Small intestine (tissue), 7 donors: ENCODE data around the gene HTRA3. TPM values are rescaled to one million over a fixed set of nuclear protein-coding genes. Genes with fewer than 3 reads are reported as not detected.
A peak's percentile ranks its signal among the peaks of the same experiment; 100 is the strongest.

Source experiments
- DNase-seq, 2 donors: peaks; one replicate each; pipeline versions ENCODE4 v3.0.0 to v3.0.0-alpha.2; 2013
- FAIRE-seq: peaks from 2 replicates; lab custom pipeline; 2012; peaks lifted over from hg19 to GRCh38; lab: Jason Lieb, UNC
- H3K27ac ChIP-seq, 3 donors: one replicate each; pipeline ENCODE4 v1.5.1; 2013; ENCODE audit warnings: low read length in 2 of 3, mild to moderate bottlenecking in 2 of 3, control low read depth in 1 of 3, inconsistent platforms in 1 of 3, low read depth in 1 of 3, moderate library complexity in 1 of 3
- H3K27me3 ChIP-seq, 3 donors: one replicate each; pipeline ENCODE4 v1.6.1; 2013; ENCODE audit warnings: low read length in 3 of 3, inconsistent platforms in 1 of 3; ENCODE audit not compliant: control insufficient read depth in 3 of 3, insufficient read depth in 3 of 3
- H3K36me3 ChIP-seq, 3 donors: one replicate each; pipeline ENCODE4 v1.6.1; 2013; ENCODE audit warnings: low read length in 3 of 3, inconsistent platforms in 1 of 3, low read depth in 1 of 3, mild to moderate bottlenecking in 1 of 3, moderate library complexity in 1 of 3; ENCODE audit not compliant: control insufficient read depth in 3 of 3, insufficient read depth in 2 of 3
- H3K4me1 ChIP-seq, 3 donors: one replicate each; pipeline ENCODE4 v1.6.1; 2013; ENCODE audit warnings: low read length in 2 of 3, inconsistent platforms in 1 of 3, low read depth in 1 of 3, mild to moderate bottlenecking in 1 of 3, moderate library complexity in 1 of 3; ENCODE audit not compliant: control insufficient read depth in 3 of 3, insufficient read depth in 2 of 3
- H3K4me3 ChIP-seq, 3 donors: one replicate each; pipeline ENCODE4 v1.5.1; 2013; ENCODE audit warnings: low read length in 3 of 3, control low read depth in 1 of 3, inconsistent platforms in 1 of 3, low read depth in 1 of 3, mild to moderate bottlenecking in 1 of 3, moderate library complexity in 1 of 3
- H3K9me3 ChIP-seq, 2 donors: one replicate each; pipeline ENCODE4 v1.6.1; 2013; ENCODE audit warnings: low read depth in 1 of 2, low read length in 1 of 2; ENCODE audit not compliant: control insufficient read depth in 2 of 2, insufficient read depth in 1 of 2
- WGBS, 3 donors: extraction: QIAGEN DNeasy Blood & Tissue Kit; methylation state at CpG; one replicate each; pipeline ENCODE4 v1.1.7; 2013; 5-methylcytosine and 5-hydroxymethylcytosine counted together
- polyA plus RNA-seq, 4 donors: library from polyadenylated mRNA; stranded (reverse) in 3 of 4; unstranded in 1 of 4; fragments of 200-250 nt in 3 of 4; fragments of 120-200 nt in 1 of 4; gene quantifications; one replicate each; pipeline versions ENCODE4 v1.2.1 to v1.2.3, GENCODE V29; 2013
- donor health status: healthy with polysubstance abuse.
- donor health status: control.
- donor health status: control.
- donor health status: Bipolar disorder and iron deficiency.
- donor health status: healthy.

HTRA3 gene
- polyA plus RNA-seq, 4 donors, result 0.67 to 13.2 (median 6.1) TPM

GRCh38 chr4:8307714-8308113, 38.2 kb downstream of the HTRA3 start:
- Histone ChIP-seq H3K27ac (no peak overlapping the region), H3K27me3 (no peaks in the 10 kb centered on the region), H3K4me3 (no peak overlapping the region), H3K36me3 (no peaks in the 10 kb centered on the region), H3K9me3 (peaks cover 0 to 6% of the 10 kb centered on the region in 2 donors), H3K4me1 (no peaks in the 10 kb centered on the region)
- 82 to 92% (median 91%) methylated on average over 7 of the region's 7 CpGs for WGBS, 3 donors
- DNase-seq (no peak), FAIRE-seq (no peak)

- no peak for DNase-seq
Observed at GRCh38 chr4:8308144-8308543, 38.6 kb downstream of the HTRA3 start.

GRCh38 chr4:8308856-8309771, 39.6 kb downstream of the HTRA3 start:
- FAIRE-seq (no peak), DNase-seq (no peak)
- Histone ChIP-seq H3K4me3 (no peak overlapping the region), H3K27ac (peak overlapping the region in 1 of 3 donors; percentile 5), H3K27me3 (no peaks in the 10 kb centered on the region), H3K9me3 (peaks cover 0 to 6% of the 10 kb centered on the region in 2 donors), H3K36me3 (no peaks in the 10 kb centered on the region), H3K4me1 (no peaks in the 10 kb centered on the region)
- 52 to 60% (median 55%) methylated on average over 24 of the region's 24 CpGs for WGBS, 3 donors

More at GRCh38 chr4:8308144-8308543, 38.6 kb downstream of the HTRA3 start:
- Histone ChIP-seq H3K9me3 (peaks cover 0 to 6% of the 10 kb centered on the region in 2 donors), H3K27me3 (no peaks in the 10 kb centered on the region), H3K4me3 (no peak overlapping the region), H3K27ac (no peak overlapping the region), H3K36me3 (no peaks in the 10 kb centered on the region), H3K4me1 (no peaks in the 10 kb centered on the region)
- 85 to 93% (median 89%) methylated on average over 9 of the region's 9 CpGs for WGBS, 3 donors
- no peak for FAIRE-seq

GRCh38 chr4:8310306-8310705, 40.8 kb downstream of the HTRA3 start:
- no peaks in the 10 kb centered on the region for H3K27me3 ChIP-seq
- WGBS, 3 donors, result 70 to 71% (median 71%) methylated on average over 10 of the region's 10 CpGs
- FAIRE-seq, result no peak
- no peak overlapping the region for H3K4me3 ChIP-seq
- H3K36me3 ChIP-seq, result no peaks in the 10 kb centered on the region
- H3K9me3 ChIP-seq, result peaks cover 0 to 6% of the 10 kb centered on the region in 2 donors
- H3K4me1 ChIP-seq, result peaks cover 0 to 2% (median 0%) of the 10 kb centered on the region in 3 donors
- DNase-seq, result no peak
- H3K27ac ChIP-seq, result no peak overlapping the region

- H3K36me3 ChIP-seq, result no peaks in the 10 kb centered on the region
- no peak for DNase-seq
- H3K27me3 ChIP-seq, result no peaks in the 10 kb centered on the region
- peaks cover 0 to 12% (median 0%) of the 10 kb centered on the region in 3 donors for H3K4me1 ChIP-seq
- WGBS, 3 donors, result 67 to 72% (median 68%) methylated on average over 13 of the region's 13 CpGs
- peaks cover 0 to 6% of the 10 kb centered on the region in 2 donors for H3K9me3 ChIP-seq
- H3K27ac ChIP-seq, result no peak overlapping the region
- FAIRE-seq, result no peak
- no peak overlapping the region for H3K4me3 ChIP-seq
Observed at GRCh38 chr4:8311101-8312068, 41.8 kb downstream of the HTRA3 start.

GRCh38 chr4:8312069-8312445, 42.5 kb downstream of the HTRA3 start:
- WGBS, 3 donors, result 79 to 91% (median 80%) methylated on average over 3 of the region's 3 CpGs
- no peak overlapping the region for H3K27ac ChIP-seq
- H3K36me3 ChIP-seq, result no peaks in the 10 kb centered on the region
- peaks cover 0 to 6% of the 10 kb centered on the region in 2 donors for H3K9me3 ChIP-seq
- H3K4me3 ChIP-seq, result no peak overlapping the region
- H3K4me1 ChIP-seq, result peaks cover 0 to 14% (median 0%) of the 10 kb centered on the region in 3 donors
- DNase-seq (no peak), FAIRE-seq (no peak)
- no peaks in the 10 kb centered on the region for H3K27me3 ChIP-seq

GRCh38 chr4:8312976-8313375, 43.4 kb downstream of the HTRA3 start:
- H3K9me3 ChIP-seq, result peaks cover 0 to 6% of the 10 kb centered on the region in 2 donors
- no peak for DNase-seq
- no peaks in the 10 kb centered on the region for H3K27me3 ChIP-seq
- FAIRE-seq, result no peak
- no peak overlapping the region for H3K4me3 ChIP-seq
- H3K36me3 ChIP-seq, result no peaks in the 10 kb centered on the region
- H3K4me1 ChIP-seq, result peaks cover 0 to 14% (median 0%) of the 10 kb centered on the region in 3 donors
- no peak overlapping the region for H3K27ac ChIP-seq

- Histone ChIP-seq H3K36me3 (no peaks in the 10 kb centered on the region), H3K4me1 (peaks cover 0 to 14% (median 0%) of the 10 kb centered on the region in 3 donors), H3K27me3 (no peaks in the 10 kb centered on the region), H3K4me3 (no peak overlapping the region), H3K27ac (no peak overlapping the region), H3K9me3 (peaks cover 0 to 6% of the 10 kb centered on the region in 2 donors)
- no peak for DNase-seq
- 72 to 88% (median 85%) methylated on average over 5 of the region's 5 CpGs for WGBS, 3 donors
- no peak for FAIRE-seq
Observed at GRCh38 chr4:8314691-8315255, 45.2 kb downstream of the HTRA3 start.
